GM12878 (cell line): ENCODE measurements around the gene TEX264. TPM values are rescaled to one million over a fixed set of nuclear protein-coding genes. Genes with fewer than 3 reads are reported as not detected.

ENCODE experiments used
- ATAC-seq: fragments of 200-7000 bp; cut with Tn5 transposase; 3 replicates; pipeline ENCODE4 v1.9.1; 2020; ENCODE audit warnings: mild to moderate bottlenecking, moderate library complexity
- BruUV-seq: library from RNA; stranded (reverse); fragments of 400-500 nt; replicated peaks from 2 replicates; lab custom pipeline; 2021; lab: Mats Ljungman, UMichigan
- CTCF ChIA-PET: fragments of 300-600 bp; sonication (Branson Sonifier 250); formaldehyde crosslinking; extraction: SDS; loops from one replicate; lab custom pipeline; 2021; ENCODE audit warnings: inconsistent platforms; lab: Yijun Ruan, JAX
- POLR2A ChIA-PET: fragments of 350-600 bp; formaldehyde crosslinking; extraction: SDS; loops from one replicate; lab custom pipeline; 2021; ENCODE audit warnings: inconsistent platforms; lab: Charles Lee
- RAD21 ChIA-PET: fragments of 300-600 bp; sonication (Branson Sonifier 250); formaldehyde crosslinking; loops from one replicate; lab custom pipeline; 2023; ENCODE audit warnings: antibody characterized with exemption; ENCODE audit not compliant: unreplicated experiment; lab: Charles Lee
- SMC1A ChIA-PET: fragments of 300-600 bp; sonication (Branson Sonifier 250); formaldehyde crosslinking; loops from one replicate; lab custom pipeline; 2023; ENCODE audit not compliant: unreplicated experiment, uncharacterized antibody; lab: Charles Lee
- DNase-seq: peaks from one replicate; pipeline ENCODE4 v3.0.0-alpha.2; 2011; ENCODE audit warnings: low read depth, low spot score
- FAIRE-seq: peaks from 3 replicates; lab custom pipeline; 2011; peaks lifted over from hg19 to GRCh38; lab: Jason Lieb, UNC
- H2AFZ ChIP-seq: 2 replicates; pipeline ENCODE4 v1.6.0; 2011; ENCODE audit warnings: low read depth, low read length, control low read depth; ENCODE audit not compliant: control insufficient read depth
- H3K27ac ChIP-seq: 2 replicates; pipeline ENCODE4 v1.5.1; 2011; ENCODE audit warnings: control low read depth; ENCODE audit not compliant: control insufficient read depth, insufficient read depth
- H3K27me3 ChIP-seq, 2 experiments: replicated peaks in 1 of 2; 2 replicates each; pipeline versions ENCODE4 v1.6.0 to v1.6.1; 2011; ENCODE audit warnings: low read length in 1 of 2; ENCODE audit not compliant: control insufficient read depth in 2 of 2, insufficient read depth in 2 of 2
- H3K36me3 ChIP-seq, 2 experiments: 2 replicates each; pipeline ENCODE4 v1.5.1; 2011; ENCODE audit warnings: low read length in 1 of 2; ENCODE audit not compliant: control insufficient read depth in 2 of 2, insufficient read depth in 2 of 2
- H3K4me1 ChIP-seq: 2 replicates; pipeline ENCODE4 v1.6.1; 2011; ENCODE audit warnings: mild to moderate bottlenecking, low read length, moderate library complexity, mixed read lengths; ENCODE audit not compliant: control insufficient read depth, insufficient read depth
- H3K4me2 ChIP-seq: 2 replicates; pipeline ENCODE4 v1.6.0; 2011; ENCODE audit warnings: control low read depth; ENCODE audit not compliant: control insufficient read depth, insufficient read depth
- H3K4me3 ChIP-seq: fragments of 200-600 bp; sonication (generic); 2 replicates; pipeline ENCODE4 v1.5.1; 2016
- H3K79me2 ChIP-seq: 2 replicates; pipeline ENCODE4 v1.6.0; 2011; ENCODE audit warnings: low read length; ENCODE audit not compliant: control insufficient read depth, insufficient read depth
- H3K9ac ChIP-seq: 2 replicates; pipeline ENCODE4 v1.8.0; 2011; ENCODE audit warnings: low read length, control low read depth, mixed read lengths; ENCODE audit not compliant: control insufficient read depth, insufficient read depth
- H3K9me3 ChIP-seq: replicated peaks from 3 replicates; pipeline ENCODE4 v1.5.1; 2011; ENCODE audit warnings: mild to moderate bottlenecking, low read length; ENCODE audit not compliant: control insufficient read depth, insufficient read depth
- H4K20me1 ChIP-seq: 2 replicates; pipeline ENCODE4 v1.6.0; 2011; ENCODE audit not compliant: control insufficient read depth, insufficient read depth
- EGR1 ChIP-seq, 2 experiments: IDR thresholded peaks; 1 replicate in 1 of 2; 2 replicates in 1 of 2; pipeline ENCODE4 v1.6.1; 2011 to 2012; ENCODE audit warnings: low read depth in 2 of 2, low read length in 2 of 2, borderline replicate concordance in 1 of 2, mild to moderate bottlenecking in 1 of 2, moderate library complexity in 1 of 2
- HDAC2 ChIP-seq: fragments of 200-600 bp; sonication (generic); IDR thresholded peaks from 2 replicates; pipeline ENCODE4 v1.6.1; 2017
- MTA3 ChIP-seq: IDR thresholded peaks from 2 replicates; pipeline ENCODE4 v1.6.1; 2012; ENCODE audit warnings: low read length, inconsistent platforms, borderline replicate concordance
- NRF1 ChIP-seq: conservative IDR thresholded peaks from 2 replicates; pipeline ENCODE4 v1.6.1; 2011; ENCODE audit warnings: mild to moderate bottlenecking, low read depth, low read length, improper control_type of control experiment
- WGBS: methylation state at CpG from one replicate; pipeline ENCODE4 v1.1.6; 2016; ENCODE audit warnings: low lambda C conversion rate; ENCODE audit not compliant: insufficient replicate concordance, insufficient coverage; ENCODE audit errors: missing lambda C conversion rate; 5-methylcytosine and 5-hydroxymethylcytosine counted together
- in situ Hi-C: fragments of 300-500 bp; cut with MboI; formaldehyde crosslinking; loops from 9 replicates; pipeline ENCODE4 v1.14.3; 2018; ENCODE audit warnings: mixed read lengths
- intact Hi-C: fragments of 100-400 bp; cut with micrococcal nuclease; formaldehyde crosslinking; loops from one replicate; pipeline ENCODE4 v1.14.2; 2022; ENCODE audit not compliant: unreplicated experiment
- polyA plus RNA-seq, 11 experiments: library from polyadenylated mRNA; depleted of rRNA in 4 of 11; unstranded in 6 of 11; stranded (reverse) in 5 of 11; fragments of >200 nt; fragmentation: Nextera tagmentation in 4 of 11; fragmentation: Illumina TruSeq in 1 of 11; extraction: Ambion mirVana in 4 of 11; extraction: Trizol in 1 of 11; gene quantifications; 1 replicate in 1 of 11; 2 replicates in 10 of 11; pipeline versions ENCODE4 v1.2.1 to v1.2.3, GENCODE V29; 2011 to 2016; ENCODE audit warnings: inconsistent platforms in 2 of 11, missing spikeins in 2 of 11, low read depth in 1 of 11
- total RNA-seq, 4 experiments: library from RNA; depleted of rRNA in 3 of 4; stranded (reverse); fragments of >200 nt in 3 of 4; fragmentation: Illumina TruSeq in 1 of 4; extraction: Trizol in 1 of 4; gene quantifications; 2 replicates each; pipeline versions ENCODE4 v1.2.1 to v1.2.3, GENCODE V29; 2013 to 2021
- TF ChIP-seq, protein P1 (sequence below): fragments of 450-650 bp; IDR thresholded peaks from 2 replicates; pipeline ENCODE4 v1.6.1; 2016; ENCODE audit warnings: mild to moderate bottlenecking, moderate library complexity, borderline replicate concordance

The TEX264 gene
- total and polyA plus RNA-seq, 10 of the 15 experiments (the other 5 are each of a cell fraction or from before 2014, with no cell fraction given): 3.6 to 63.0 (median 52.4) TPM

DNA sequence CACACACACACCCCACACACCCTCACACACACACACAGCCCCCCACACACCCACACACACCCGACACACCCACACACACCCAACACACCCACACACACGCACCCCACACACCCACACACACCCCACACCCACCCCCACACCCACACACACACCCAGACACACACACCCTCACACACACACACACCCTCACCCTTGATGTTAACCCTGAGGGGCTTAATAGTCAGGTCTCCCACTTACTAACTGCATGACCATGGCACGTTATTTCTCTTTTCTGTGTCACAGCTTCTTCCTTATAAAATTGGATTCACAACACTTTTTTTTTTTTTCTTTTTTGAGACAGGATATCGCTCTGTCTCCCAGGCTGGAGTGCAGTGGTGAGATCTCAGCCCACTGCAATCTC is 38.6 kb downstream of the TEX264 start:
- in situ Hi-C loops (no loop called here), intact Hi-C loops (no loop called here)
- no peak for ATAC-seq
- ChIA-PET CTCF (interaction anchor here (0.7 to 1.8 kb wide), 2 partner anchors 9 to 1093 kb away, joined by 3 to 7 read pairs; no protein-coding TSS in a partner anchor), SMC1A (interaction anchor here (1.3 kb wide), 1 partner anchor 90 kb away, joined by 4 read pairs; no protein-coding TSS in a partner anchor), POLR2A (interaction anchor here (0.6 kb wide), 1 partner anchor 660 kb away, joined by 4 read pairs; no protein-coding TSS in a partner anchor), RAD21 (interaction anchor here (0.9 to 1.5 kb wide), 2 partner anchors 90 to 207 kb away, joined by 4 read pairs; no protein-coding TSS in a partner anchor)
- no peak for DNase-seq
- H3K79me2 ChIP-seq: no peaks in the 10 kb centered on the region
- H3K27ac ChIP-seq: no peak overlapping the region
- no peak overlapping the region for H2AFZ ChIP-seq
- no peaks in the 10 kb centered on the region for H3K9me3 ChIP-seq
- no peaks in the 10 kb centered on the region for H3K27me3 ChIP-seq
- WGBS: 75% methylated on average over 2 of the region's 4 CpGs
- no peaks in the 10 kb centered on the region for H3K4me1 ChIP-seq
- H4K20me1 ChIP-seq: no peaks in the 10 kb centered on the region
- FAIRE-seq: no peak
- no peaks in the 10 kb centered on the region; a peak in 2 of 4 replicates for H3K36me3 ChIP-seq
- TF ChIP-seq NRF1 (no peak), MTA3 (no peak), EGR1 (IDR thresholded peaks at IDR 0.05; ENCODE audit: borderline replicate concordance in 1 of 2, low read depth in 2 of 2, low read length in 2 of 2) (0 out of 3 replicates have a peak, but pooled peaks of 1 of the 2 experiments have one; percentile 25), HDAC2 (no peak)
- TF ChIP-seq, protein P1, sequence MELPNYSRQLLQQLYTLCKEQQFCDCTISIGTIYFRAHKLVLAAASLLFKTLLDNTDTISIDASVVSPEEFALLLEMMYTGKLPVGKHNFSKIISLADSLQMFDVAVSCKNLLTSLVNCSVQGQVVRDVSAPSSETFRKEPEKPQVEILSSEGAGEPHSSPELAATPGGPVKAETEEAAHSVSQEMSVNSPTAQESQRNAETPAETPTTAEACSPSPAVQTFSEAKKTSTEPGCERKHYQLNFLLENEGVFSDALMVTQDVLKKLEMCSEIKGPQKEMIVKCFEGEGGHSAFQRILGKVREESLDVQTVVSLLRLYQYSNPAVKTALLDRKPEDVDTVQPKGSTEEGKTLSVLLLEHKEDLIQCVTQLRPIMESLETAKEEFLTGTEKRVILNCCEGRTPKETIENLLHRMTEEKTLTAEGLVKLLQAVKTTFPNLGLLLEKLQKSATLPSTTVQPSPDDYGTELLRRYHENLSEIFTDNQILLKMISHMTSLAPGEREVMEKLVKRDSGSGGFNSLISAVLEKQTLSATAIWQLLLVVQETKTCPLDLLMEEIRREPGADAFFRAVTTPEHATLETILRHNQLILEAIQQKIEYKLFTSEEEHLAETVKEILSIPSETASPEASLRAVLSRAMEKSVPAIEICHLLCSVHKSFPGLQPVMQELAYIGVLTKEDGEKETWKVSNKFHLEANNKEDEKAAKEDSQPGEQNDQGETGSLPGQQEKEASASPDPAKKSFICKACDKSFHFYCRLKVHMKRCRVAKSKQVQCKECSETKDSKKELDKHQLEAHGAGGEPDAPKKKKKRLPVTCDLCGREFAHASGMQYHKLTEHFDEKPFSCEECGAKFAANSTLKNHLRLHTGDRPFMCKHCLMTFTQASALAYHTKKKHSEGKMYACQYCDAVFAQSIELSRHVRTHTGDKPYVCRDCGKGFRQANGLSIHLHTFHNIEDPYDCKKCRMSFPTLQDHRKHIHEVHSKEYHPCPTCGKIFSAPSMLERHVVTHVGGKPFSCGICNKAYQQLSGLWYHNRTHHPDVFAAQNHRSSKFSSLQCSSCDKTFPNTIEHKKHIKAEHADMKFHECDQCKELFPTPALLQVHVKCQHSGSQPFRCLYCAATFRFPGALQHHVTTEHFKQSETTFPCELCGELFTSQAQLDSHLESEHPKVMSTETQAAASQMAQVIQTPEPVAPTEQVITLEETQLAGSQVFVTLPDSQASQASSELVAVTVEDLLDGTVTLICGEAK: no peak
- no TSS peak for BruUV-seq
- no peak overlapping the region for H3K4me2 ChIP-seq
- no peak overlapping the region for H3K9ac ChIP-seq
- H3K4me3 ChIP-seq: no peak overlapping the region
